22Rv1 (cell line): Measurements from ENCODE around the gene NCOR1.

Experiments used
- ZFX ChIP-seq: fragments of 450-650 bp; IDR thresholded peaks from 2 replicates; pipeline ENCODE4 v1.6.1; 2017; ENCODE audit warnings: antibody characterized with exemption, borderline replicate concordance
- TF ChIP-seq, protein P1 (sequence below): fragments of 450-650 bp; IDR thresholded peaks from 2 replicates; pipeline ENCODE4 v1.5.1; 2017; ENCODE audit warnings: mild to moderate bottlenecking

DNA sequence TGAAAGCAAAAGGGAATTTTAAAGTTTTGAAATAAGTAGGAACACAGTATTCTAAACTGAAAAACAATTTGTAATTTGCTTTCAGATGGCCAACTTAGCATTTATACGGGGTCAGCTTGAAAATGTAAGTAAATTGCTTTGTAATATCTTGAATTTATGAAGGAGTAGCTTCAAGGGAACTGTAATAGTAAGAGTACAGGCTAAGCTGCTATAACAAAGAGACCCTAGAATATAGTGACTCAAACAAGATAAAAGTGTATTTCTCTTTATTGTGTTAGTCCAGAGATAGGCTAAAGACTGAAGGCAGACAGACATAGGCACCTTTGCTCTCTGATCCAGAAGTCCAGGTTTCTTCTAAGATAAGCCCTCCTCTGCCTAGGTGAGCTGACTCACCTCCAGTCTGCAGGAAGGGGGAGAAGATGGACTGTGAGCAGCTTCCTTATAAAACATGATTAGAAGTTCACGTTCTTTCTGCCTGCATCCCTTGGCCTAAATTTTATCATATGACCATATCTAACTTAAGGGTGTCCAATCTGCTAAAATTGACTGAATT lies 212.6 kb downstream of the NCOR1 start:
- TF ChIP-seq, protein P1, sequence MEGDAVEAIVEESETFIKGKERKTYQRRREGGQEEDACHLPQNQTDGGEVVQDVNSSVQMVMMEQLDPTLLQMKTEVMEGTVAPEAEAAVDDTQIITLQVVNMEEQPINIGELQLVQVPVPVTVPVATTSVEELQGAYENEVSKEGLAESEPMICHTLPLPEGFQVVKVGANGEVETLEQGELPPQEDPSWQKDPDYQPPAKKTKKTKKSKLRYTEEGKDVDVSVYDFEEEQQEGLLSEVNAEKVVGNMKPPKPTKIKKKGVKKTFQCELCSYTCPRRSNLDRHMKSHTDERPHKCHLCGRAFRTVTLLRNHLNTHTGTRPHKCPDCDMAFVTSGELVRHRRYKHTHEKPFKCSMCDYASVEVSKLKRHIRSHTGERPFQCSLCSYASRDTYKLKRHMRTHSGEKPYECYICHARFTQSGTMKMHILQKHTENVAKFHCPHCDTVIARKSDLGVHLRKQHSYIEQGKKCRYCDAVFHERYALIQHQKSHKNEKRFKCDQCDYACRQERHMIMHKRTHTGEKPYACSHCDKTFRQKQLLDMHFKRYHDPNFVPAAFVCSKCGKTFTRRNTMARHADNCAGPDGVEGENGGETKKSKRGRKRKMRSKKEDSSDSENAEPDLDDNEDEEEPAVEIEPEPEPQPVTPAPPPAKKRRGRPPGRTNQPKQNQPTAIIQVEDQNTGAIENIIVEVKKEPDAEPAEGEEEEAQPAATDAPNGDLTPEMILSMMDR = no peak
- no peak for TF ChIP-seq ZFX
